ENCODE results near the gene NLN. TPM values are rescaled to one million over a fixed set of nuclear protein-coding genes. Genes with fewer than 3 reads are reported as not detected.
A peak's percentile ranks its signal among the peaks of the same experiment; 100 is the strongest.
"Not testable (repeated sequence)": the region's sequence is repeated elsewhere in the genome, so short reads cannot be mapped to it uniquely, and the experiment has no call there.

The NLN gene
- total and polyA plus RNA-seq, 2 donors, result 2.5 to 7.5 TPM

- no peak overlapping the region for H3K4me3 ChIP-seq (ENCODE audit: low read length in 2 of 2)
- no peaks in the 10 kb centered on the region for H3K36me3 ChIP-seq (ENCODE audit: control insufficient read depth in 2 of 2, insufficient read depth in 2 of 2, low read length in 1 of 2)
- H3K27ac ChIP-seq (ENCODE audit: low read depth in 1 of 2, low read length in 1 of 2), result no peak overlapping the region
- no peaks in the 10 kb centered on the region for H3K9me3 ChIP-seq (ENCODE audit: control insufficient read depth in 2 of 2, insufficient read depth in 1 of 2, low read length in 1 of 2)
- DNase-seq (ENCODE audit: low read depth in 6 of 9, low spot score in 9 of 9), result no peak
- no peaks in the 10 kb centered on the region for H3K4me1 ChIP-seq (ENCODE audit: control insufficient read depth in 2 of 2, insufficient read depth in 2 of 2, low read length in 2 of 2)
- no peaks in the 10 kb centered on the region for H3K27me3 ChIP-seq (ENCODE audit: control insufficient read depth in 2 of 2, insufficient read depth in 1 of 2, low read length in 1 of 2)
Measured at GRCh38 chr5:65774346-65774745, 52.3 kb downstream of the NLN start.

GRCh38 chr5:65775476-65775875 lies 53.5 kb downstream of the NLN start:
- WGBS, result 97% methylated on average over 2 of the region's 2 CpGs
- Histone ChIP-seq H3K27me3 (ENCODE audit: control insufficient read depth in 2 of 2, insufficient read depth in 1 of 2, low read length in 1 of 2) (no peaks in the 10 kb centered on the region), H3K36me3 (ENCODE audit: control insufficient read depth in 2 of 2, insufficient read depth in 2 of 2, low read length in 1 of 2) (no peaks in the 10 kb centered on the region), H3K9me3 (ENCODE audit: control insufficient read depth in 2 of 2, insufficient read depth in 1 of 2, low read length in 1 of 2) (no peaks in the 10 kb centered on the region), H3K4me1 (ENCODE audit: control insufficient read depth in 2 of 2, insufficient read depth in 2 of 2, low read length in 2 of 2) (no peaks in the 10 kb centered on the region), H3K4me3 (ENCODE audit: low read length in 2 of 2) (no peak overlapping the region), H3K27ac (ENCODE audit: low read depth in 1 of 2, low read length in 1 of 2) (no peak overlapping the region)
- DNase-seq (ENCODE audit: low read depth in 6 of 9, low spot score in 9 of 9), result no peak

- 96% methylated on average over 3 of the region's 3 CpGs for WGBS
- H3K9me3 ChIP-seq (ENCODE audit: control insufficient read depth in 2 of 2, insufficient read depth in 1 of 2, low read length in 1 of 2), result no peaks in the 10 kb centered on the region
- no peak for DNase-seq (ENCODE audit: low read depth in 6 of 9, low spot score in 9 of 9)
- H3K4me3 ChIP-seq (ENCODE audit: low read length in 2 of 2), result no peak overlapping the region
- H3K4me1 ChIP-seq (ENCODE audit: control insufficient read depth in 2 of 2, insufficient read depth in 2 of 2, low read length in 2 of 2), result no peaks in the 10 kb centered on the region
- no peaks in the 10 kb centered on the region for H3K36me3 ChIP-seq (ENCODE audit: control insufficient read depth in 2 of 2, insufficient read depth in 2 of 2, low read length in 1 of 2)
- H3K27ac ChIP-seq (ENCODE audit: low read depth in 1 of 2, low read length in 1 of 2), result no peak overlapping the region
- H3K27me3 ChIP-seq (ENCODE audit: control insufficient read depth in 2 of 2, insufficient read depth in 1 of 2, low read length in 1 of 2), result no peaks in the 10 kb centered on the region
Measured at GRCh38 chr5:65776441-65777141, 54.6 kb downstream of the NLN start.

GRCh38 chr5:65778126-65778525 lies 56.1 kb downstream of the NLN start:
- no peaks in the 10 kb centered on the region for H3K36me3 ChIP-seq (ENCODE audit: control insufficient read depth in 2 of 2, insufficient read depth in 2 of 2, low read length in 1 of 2)
- no peaks in the 10 kb centered on the region for H3K27me3 ChIP-seq (ENCODE audit: control insufficient read depth in 2 of 2, insufficient read depth in 1 of 2, low read length in 1 of 2)

GRCh38 chr5:65779643-65780042 lies 57.6 kb downstream of the NLN start:
- Histone ChIP-seq H3K27ac (ENCODE audit: low read depth in 1 of 2, low read length in 1 of 2) (no peak overlapping the region), H3K4me3 (ENCODE audit: low read length in 2 of 2) (no peak overlapping the region), H3K9me3 (ENCODE audit: control insufficient read depth in 2 of 2, insufficient read depth in 1 of 2, low read length in 1 of 2) (no peaks in the 10 kb centered on the region), H3K27me3 (ENCODE audit: control insufficient read depth in 2 of 2, insufficient read depth in 1 of 2, low read length in 1 of 2) (no peaks in the 10 kb centered on the region), H3K4me1 (ENCODE audit: control insufficient read depth in 2 of 2, insufficient read depth in 2 of 2, low read length in 2 of 2) (no peaks in the 10 kb centered on the region), H3K36me3 (ENCODE audit: control insufficient read depth in 2 of 2, insufficient read depth in 2 of 2, low read length in 1 of 2) (no peaks in the 10 kb centered on the region)
- DNase-seq (ENCODE audit: low read depth in 6 of 9, low spot score in 9 of 9), result no peak
- WGBS, result 15% methylated on average over 1 of the region's 1 CpG

More at GRCh38 chr5:65778126-65778525, 56.1 kb downstream of the NLN start:
- no peaks in the 10 kb centered on the region for H3K9me3 ChIP-seq (ENCODE audit: control insufficient read depth in 2 of 2, insufficient read depth in 1 of 2, low read length in 1 of 2)
- no peaks in the 10 kb centered on the region for H3K4me1 ChIP-seq (ENCODE audit: control insufficient read depth in 2 of 2, insufficient read depth in 2 of 2, low read length in 2 of 2)
- no peak for DNase-seq (ENCODE audit: low read depth in 6 of 9, low spot score in 9 of 9)
- 91% methylated on average over 1 of the region's 1 CpG for WGBS
- no peak overlapping the region for H3K4me3 ChIP-seq (ENCODE audit: low read length in 2 of 2)
- H3K27ac ChIP-seq (ENCODE audit: low read depth in 1 of 2, low read length in 1 of 2), result no peak overlapping the region

- WGBS, result 95% methylated on average over 2 of the region's 2 CpGs
- H3K4me1 ChIP-seq (ENCODE audit: control insufficient read depth in 2 of 2, insufficient read depth in 2 of 2, low read length in 2 of 2); DNase-seq (ENCODE audit: low read depth in 6 of 9, low spot score in 9 of 9); H3K4me3 ChIP-seq (ENCODE audit: low read length in 2 of 2); H3K27me3 ChIP-seq (ENCODE audit: control insufficient read depth in 2 of 2, insufficient read depth in 1 of 2, low read length in 1 of 2); H3K27ac ChIP-seq (ENCODE audit: low read depth in 1 of 2, low read length in 1 of 2); H3K9me3 ChIP-seq (ENCODE audit: control insufficient read depth in 2 of 2, insufficient read depth in 1 of 2, low read length in 1 of 2); H3K36me3 ChIP-seq (ENCODE audit: control insufficient read depth in 2 of 2, insufficient read depth in 2 of 2, low read length in 1 of 2): not testable (repeated sequence)
Measured at GRCh38 chr5:65788296-65788695, 66.3 kb downstream of the NLN start.

- no peaks in the 10 kb centered on the region for H3K36me3 ChIP-seq (ENCODE audit: control insufficient read depth in 2 of 2, insufficient read depth in 2 of 2, low read length in 1 of 2)
- peak in 1 of 9 donors; percentile 21 for DNase-seq (ENCODE audit: low read depth in 6 of 9, low spot score in 9 of 9)
- no peaks in the 10 kb centered on the region for H3K4me1 ChIP-seq (ENCODE audit: control insufficient read depth in 2 of 2, insufficient read depth in 2 of 2, low read length in 2 of 2)
Measured at GRCh38 chr5:65790371-65791163, 68.6 kb downstream of the NLN start.

GRCh38 chr5:65791712-65792673 lies 70.0 kb downstream of the NLN start:
- Histone ChIP-seq H3K27me3 (ENCODE audit: control insufficient read depth in 2 of 2, insufficient read depth in 1 of 2, low read length in 1 of 2) (no peaks in the 10 kb centered on the region), H3K27ac (ENCODE audit: low read depth in 1 of 2, low read length in 1 of 2) (no peak overlapping the region), H3K4me1 (ENCODE audit: control insufficient read depth in 2 of 2, insufficient read depth in 2 of 2, low read length in 2 of 2) (no peaks in the 10 kb centered on the region), H3K36me3 (ENCODE audit: control insufficient read depth in 2 of 2, insufficient read depth in 2 of 2, low read length in 1 of 2) (no peaks in the 10 kb centered on the region), H3K9me3 (ENCODE audit: control insufficient read depth in 2 of 2, insufficient read depth in 1 of 2, low read length in 1 of 2) (no peaks in the 10 kb centered on the region), H3K4me3 (ENCODE audit: low read length in 2 of 2) (no peak overlapping the region)
- 96% methylated on average over 17 of the region's 17 CpGs for WGBS
- DNase-seq (ENCODE audit: low read depth in 6 of 9, low spot score in 9 of 9), result no peak

More at GRCh38 chr5:65790371-65791163, 68.6 kb downstream of the NLN start:
- 80% methylated on average over 6 of the region's 6 CpGs for WGBS
- H3K9me3 ChIP-seq (ENCODE audit: control insufficient read depth in 2 of 2, insufficient read depth in 1 of 2, low read length in 1 of 2), result no peaks in the 10 kb centered on the region
- no peak overlapping the region for H3K4me3 ChIP-seq (ENCODE audit: low read length in 2 of 2)
- H3K27me3 ChIP-seq (ENCODE audit: control insufficient read depth in 2 of 2, insufficient read depth in 1 of 2, low read length in 1 of 2), result no peaks in the 10 kb centered on the region
- H3K27ac ChIP-seq (ENCODE audit: low read depth in 1 of 2, low read length in 1 of 2), result no peak overlapping the region

Data from thymus (tissue), 11 donors.